Stomach (tissue), 9 donors: Measurements from ENCODE around the gene CIZ1. TPM values are rescaled to one million over a fixed set of nuclear protein-coding genes. Genes with fewer than 3 reads are reported as not detected.

Experiments used
- DNase-seq, 2 donors: peaks; one replicate each; pipeline versions ENCODE4 v3.0.0 to v3.0.0-alpha.2; 2013 to 2019
- H3K27ac ChIP-seq, 5 donors: fragments of 200-600 bp in 4 of 5; sonication (generic) in 4 of 5; one replicate each; pipeline ENCODE4 v1.5.1; 2013 to 2019; ENCODE audit warnings: mild to moderate bottlenecking in 1 of 5, moderate library complexity in 1 of 5
- H3K27me3 ChIP-seq, 3 donors: fragments of 200-600 bp; sonication (generic); one replicate each; pipeline ENCODE4 v1.5.1; 2017 to 2019; ENCODE audit warnings: mixed run types in 1 of 3
- H3K36me3 ChIP-seq, 4 donors: fragments of 200-600 bp; sonication (generic); 1 replicate in 3 of 4; 2 replicates in 1 of 4; pipeline ENCODE4 v1.5.1; 2016 to 2019
- H3K4me1 ChIP-seq, 4 donors: fragments of 200-600 bp; sonication (generic); one replicate each; pipeline ENCODE4 v1.5.1; 2016 to 2019
- H3K4me3 ChIP-seq, 4 donors: fragments of 200-600 bp; sonication (generic) in 3 of 4; one replicate each; pipeline ENCODE4 v1.5.1; 2016 to 2019; ENCODE audit warnings: mild to moderate bottlenecking in 1 of 4
- H3K9me3 ChIP-seq, 4 donors: fragments of 200-600 bp; sonication (generic); one replicate each; pipeline ENCODE4 v1.5.1; 2016 to 2019
- EP300 ChIP-seq: sonication (generic); formaldehyde crosslinking; IDR thresholded peaks from one replicate; pipeline ENCODE4 v1.6.1; 2017; ENCODE audit warnings: antibody characterized with exemption
- POLR2A ChIP-seq, 4 donors: fragments of 450-650 bp; IDR thresholded peaks; one replicate each; pipeline ENCODE4 v1.6.1; 2016; ENCODE audit warnings: antibody characterized with exemption in 4 of 4, control low read depth in 2 of 4, mild to moderate bottlenecking in 1 of 4, moderate library complexity in 1 of 4
- POLR2AphosphoS5 ChIP-seq, 3 donors: sonication (generic); formaldehyde crosslinking; IDR thresholded peaks; one replicate each; pipeline ENCODE4 v1.6.1; 2016; ENCODE audit warnings: antibody characterized with exemption in 3 of 3
- WGBS, 5 donors: extraction: QIAGEN DNeasy Blood & Tissue Kit in 3 of 5; methylation state at CpG; one replicate each; pipeline versions ENCODE4 v1.1.5 to v1.1.7; 2013 to 2018; 5-methylcytosine and 5-hydroxymethylcytosine counted together
- intact Hi-C: fragments of 100-400 bp; cut with DNase I; formaldehyde crosslinking; loops from one replicate; pipeline ENCODE4 v1.15.1; 2023; ENCODE audit warnings: low total_unique reads
- polyA plus RNA-seq, 3 donors: library from polyadenylated mRNA; stranded (reverse); fragments of 200-250 nt; gene quantifications; one replicate each; pipeline ENCODE4 v1.2.3, GENCODE V29; 2013
- total RNA-seq, 5 donors: library from RNA; depleted of rRNA; stranded (reverse); fragments of >200 nt; gene quantifications; one replicate each; pipeline versions ENCODE4 v1.1.0 to v1.2.3, GENCODE V29; 2014 to 2016
- TF ChIP-seq, protein P1 (sequence below), 7 experiments: fragments of 450-650 bp in 4 of 7; fragments of 200-600 bp in 3 of 7; sonication (generic) in 3 of 7; IDR thresholded peaks; one replicate each; pipeline ENCODE4 v1.5.1; 2016 to 2019; ENCODE audit warnings: antibody characterized with exemption in 7 of 7, control low read depth in 2 of 7, mild to moderate bottlenecking in 1 of 7
- donor health status: healthy with polysubstance abuse.
- donor health status: Bipolar disorder and iron deficiency.
- donor health status: healthy.

Gene CIZ1
- total and polyA plus RNA-seq, 8 donors, result 15.2 to 217 (median 55.6) TPM

DNA sequence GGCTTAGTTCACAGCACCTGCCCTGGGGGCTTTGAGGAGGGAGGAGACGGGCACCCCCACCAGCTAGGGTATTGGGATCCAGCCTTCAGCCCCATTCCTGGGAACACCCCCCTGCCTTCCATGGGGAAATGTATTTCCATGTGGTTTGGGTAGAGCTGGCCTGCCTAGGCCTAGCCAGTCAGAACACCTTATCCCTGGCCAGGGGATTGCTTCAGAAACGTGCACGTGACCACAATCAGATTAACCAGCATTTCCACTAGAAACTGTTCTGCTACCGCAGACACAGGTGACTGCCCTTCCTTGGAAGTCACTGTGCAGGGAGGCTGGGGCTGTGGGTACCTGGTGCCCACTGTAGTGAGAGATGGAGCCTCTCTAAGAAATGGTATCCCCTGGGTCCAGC, 17.3 kb downstream of the CIZ1 start:
- WGBS, 5 donors, result 73 to 100% (median 91%) methylated on average over 4 of the region's 4 CpGs
- Histone ChIP-seq H3K4me3 (no peak overlapping the region), H3K27me3 (no peaks in the 10 kb centered on the region), H3K27ac (no peak overlapping the region), H3K36me3 (peaks cover 44 to 99% (median 81%) of the 10 kb centered on the region in 4 donors), H3K9me3 (no peaks in the 10 kb centered on the region), H3K4me1 (peaks cover 0 to 9% (median 0%) of the 10 kb centered on the region in 4 donors)
- TF ChIP-seq POLR2AphosphoS5 (IDR thresholded peaks at IDR 0.05) (no peak), POLR2A (IDR thresholded peaks at IDR 0.05) (no peak), EP300 (no peak)
- TF ChIP-seq, protein P1, sequence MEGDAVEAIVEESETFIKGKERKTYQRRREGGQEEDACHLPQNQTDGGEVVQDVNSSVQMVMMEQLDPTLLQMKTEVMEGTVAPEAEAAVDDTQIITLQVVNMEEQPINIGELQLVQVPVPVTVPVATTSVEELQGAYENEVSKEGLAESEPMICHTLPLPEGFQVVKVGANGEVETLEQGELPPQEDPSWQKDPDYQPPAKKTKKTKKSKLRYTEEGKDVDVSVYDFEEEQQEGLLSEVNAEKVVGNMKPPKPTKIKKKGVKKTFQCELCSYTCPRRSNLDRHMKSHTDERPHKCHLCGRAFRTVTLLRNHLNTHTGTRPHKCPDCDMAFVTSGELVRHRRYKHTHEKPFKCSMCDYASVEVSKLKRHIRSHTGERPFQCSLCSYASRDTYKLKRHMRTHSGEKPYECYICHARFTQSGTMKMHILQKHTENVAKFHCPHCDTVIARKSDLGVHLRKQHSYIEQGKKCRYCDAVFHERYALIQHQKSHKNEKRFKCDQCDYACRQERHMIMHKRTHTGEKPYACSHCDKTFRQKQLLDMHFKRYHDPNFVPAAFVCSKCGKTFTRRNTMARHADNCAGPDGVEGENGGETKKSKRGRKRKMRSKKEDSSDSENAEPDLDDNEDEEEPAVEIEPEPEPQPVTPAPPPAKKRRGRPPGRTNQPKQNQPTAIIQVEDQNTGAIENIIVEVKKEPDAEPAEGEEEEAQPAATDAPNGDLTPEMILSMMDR (IDR thresholded peaks at IDR 0.05), result no peak
- no peak for DNase-seq
- intact Hi-C loops, result no loop called here

- H3K27me3 ChIP-seq, result no peaks in the 10 kb centered on the region
- TF ChIP-seq POLR2AphosphoS5 (IDR thresholded peaks at IDR 0.05), result no peak
- TF ChIP-seq, protein P1 (IDR thresholded peaks at IDR 0.05), result no peak
- TF ChIP-seq POLR2A (IDR thresholded peaks at IDR 0.05), result no peak
- TF ChIP-seq EP300, result no peak
- no peak overlapping the region for H3K27ac ChIP-seq
- H3K9me3 ChIP-seq, result no peaks in the 10 kb centered on the region
- peaks cover 45 to 99% (median 81%) of the 10 kb centered on the region in 4 donors for H3K36me3 ChIP-seq
- intact Hi-C loops, result no loop called here
- no peak overlapping the region for H3K4me3 ChIP-seq
- no peak for DNase-seq
- 84 to 94% (median 90%) methylated on average over 4 to 8 of the region's 8 CpGs for WGBS, 5 donors
- H3K4me1 ChIP-seq, result no peaks in the 10 kb centered on the region
Measured at GRCh38 chr9:128169925-128170324, 21.4 kb downstream of the CIZ1 start.

GRCh38 chr9:128169492-128169891, 21.9 kb downstream of the CIZ1 start:
- Histone ChIP-seq H3K27me3 (no peaks in the 10 kb centered on the region), H3K4me3 (no peak overlapping the region), H3K36me3 (peaks cover 49 to 99% (median 81%) of the 10 kb centered on the region in 4 donors), H3K9me3 (no peaks in the 10 kb centered on the region), H3K27ac (no peak overlapping the region), H3K4me1 (no peaks in the 10 kb centered on the region)
- TF ChIP-seq, protein P1 (IDR thresholded peaks at IDR 0.05), result no peak
- no peak for TF ChIP-seq POLR2A (IDR thresholded peaks at IDR 0.05)
- no peak for TF ChIP-seq EP300
- no peak for TF ChIP-seq POLR2AphosphoS5 (IDR thresholded peaks at IDR 0.05)
- DNase-seq, result no peak
- intact Hi-C loops, result no loop called here
- WGBS, 5 donors, result 80 to 89% (median 85%) methylated on average over 6 to 8 of the region's 8 CpGs

- TF ChIP-seq EP300 (no peak), POLR2A (IDR thresholded peaks at IDR 0.05) (no peak), POLR2AphosphoS5 (IDR thresholded peaks at IDR 0.05) (no peak)
- TF ChIP-seq, protein P1 (IDR thresholded peaks at IDR 0.05), result no peak
- no peaks in the 10 kb centered on the region for H3K4me1 ChIP-seq
- intact Hi-C loops, result no loop called here
Measured at GRCh38 chr9:128168731-128169308, 22.6 kb downstream of the CIZ1 start.

More at GRCh38 chr9:128168731-128169308, 22.6 kb downstream of the CIZ1 start:
- no peak for DNase-seq
- H3K27me3 ChIP-seq, result no peaks in the 10 kb centered on the region
- H3K9me3 ChIP-seq, result no peaks in the 10 kb centered on the region
- 89 to 95% (median 92%) methylated on average over 8 of the region's 8 CpGs for WGBS, 5 donors
- no peak overlapping the region for H3K4me3 ChIP-seq
- H3K36me3 ChIP-seq, result peaks cover 54 to 99% (median 81%) of the 10 kb centered on the region in 4 donors
- no peak overlapping the region for H3K27ac ChIP-seq
